Measurements from ENCODE around the gene RNFT2. TPM values are rescaled to one million over a fixed set of nuclear protein-coding genes. Genes with fewer than 3 reads are reported as not detected.

RNFT2 gene
- total and polyA plus RNA-seq, 3 donors from 2014 or later, result 6.8 to 11.7 (median 9.0) TPM

GRCh38 chr12:116881877-116882507, 143.9 kb downstream of the RNFT2 start:
- no peak for DNase-seq
- H3K4me3 ChIP-seq, result peak overlapping the region in 1 of 2 donors; percentile 45
- intact Hi-C loops (cut with DNase I; ENCODE audit: low total_unique reads), result loop anchor here (10.0 kb wide), 1 partner anchor 147 kb away; the partner anchor contains the start of genes RNFT2 and SPRING1
- H3K27me3 ChIP-seq, result no peaks in the 10 kb centered on the region
- 2 to 4% methylated on average over 27 to 29 of the region's 29 CpGs for WGBS, 2 donors
- H3K27ac ChIP-seq, result no peak overlapping the region
- TF ChIP-seq CTCF (IDR thresholded peaks at IDR 0.05) (no peak), POLR2A (IDR thresholded peaks at IDR 0.05) (no peak)
- no peaks in the 10 kb centered on the region for H3K36me3 ChIP-seq (ENCODE audit: low read depth, missing control alignments)
- H3K9me3 ChIP-seq, result no peaks in the 10 kb centered on the region
- peaks cover 9% of the 10 kb centered on the region for H3K4me1 ChIP-seq

GRCh38 chr12:116882742-116883141, 144.6 kb downstream of the RNFT2 start:
- TF ChIP-seq POLR2A (IDR thresholded peaks at IDR 0.05), result no peak
- TF ChIP-seq CTCF (IDR thresholded peaks at IDR 0.05), result no peak
- no peak overlapping the region for H3K27ac ChIP-seq
- intact Hi-C loops (cut with DNase I; ENCODE audit: low total_unique reads), result loop anchor here (10.0 kb wide), 1 partner anchor 148 kb away; the partner anchor contains the start of genes RNFT2 and SPRING1
- H3K36me3 ChIP-seq (ENCODE audit: low read depth, missing control alignments), result no peaks in the 10 kb centered on the region
- H3K27me3 ChIP-seq, result no peaks in the 10 kb centered on the region
- no peak overlapping the region for H3K4me3 ChIP-seq
- DNase-seq, result no peak
- WGBS, 2 donors, result 28 to 30% methylated on average over 6 of the region's 6 CpGs
- H3K4me1 ChIP-seq, result peaks cover 9% of the 10 kb centered on the region
- H3K9me3 ChIP-seq, result no peaks in the 10 kb centered on the region

GRCh38 chr12:116884871-116885270, 146.8 kb downstream of the RNFT2 start:
- WGBS, 2 donors, result 88 to 95% methylated on average over 3 of the region's 3 CpGs

GRCh38 chr12:116885491-116885890, 147.4 kb downstream of the RNFT2 start:
- no peaks in the 10 kb centered on the region for H3K36me3 ChIP-seq (ENCODE audit: low read depth, missing control alignments)
- no peak overlapping the region for H3K4me3 ChIP-seq
- 86 to 91% methylated on average over 2 of the region's 2 CpGs for WGBS, 2 donors
- intact Hi-C loops (cut with DNase I; ENCODE audit: low total_unique reads), result loop anchor here (10.0 kb wide), 1 partner anchor 151 kb away; the partner anchor contains the start of genes RNFT2 and SPRING1
- H3K9me3 ChIP-seq, result no peaks in the 10 kb centered on the region
- no peaks in the 10 kb centered on the region for H3K27me3 ChIP-seq
- H3K4me1 ChIP-seq, result peaks cover 7% of the 10 kb centered on the region
- DNase-seq, result no peak
- H3K27ac ChIP-seq, result no peak overlapping the region
- TF ChIP-seq CTCF (IDR thresholded peaks at IDR 0.05) (no peak), POLR2A (IDR thresholded peaks at IDR 0.05) (no peak)

More at GRCh38 chr12:116884871-116885270, 146.8 kb downstream of the RNFT2 start:
- TF ChIP-seq CTCF (IDR thresholded peaks at IDR 0.05) (no peak), POLR2A (IDR thresholded peaks at IDR 0.05) (no peak)
- no peak for DNase-seq
- Histone ChIP-seq H3K4me3 (no peak overlapping the region), H3K27ac (no peak overlapping the region), H3K9me3 (no peaks in the 10 kb centered on the region), H3K36me3 (ENCODE audit: low read depth, missing control alignments) (no peaks in the 10 kb centered on the region), H3K4me1 (peaks cover 9% of the 10 kb centered on the region), H3K27me3 (no peaks in the 10 kb centered on the region)
- intact Hi-C loops (cut with DNase I; ENCODE audit: low total_unique reads), result loop anchor here (10.0 kb wide), 1 partner anchor 150 kb away; the partner anchor contains the start of genes RNFT2 and SPRING1
